Measurements from ENCODE around the gene SH3TC1.

DNA sequence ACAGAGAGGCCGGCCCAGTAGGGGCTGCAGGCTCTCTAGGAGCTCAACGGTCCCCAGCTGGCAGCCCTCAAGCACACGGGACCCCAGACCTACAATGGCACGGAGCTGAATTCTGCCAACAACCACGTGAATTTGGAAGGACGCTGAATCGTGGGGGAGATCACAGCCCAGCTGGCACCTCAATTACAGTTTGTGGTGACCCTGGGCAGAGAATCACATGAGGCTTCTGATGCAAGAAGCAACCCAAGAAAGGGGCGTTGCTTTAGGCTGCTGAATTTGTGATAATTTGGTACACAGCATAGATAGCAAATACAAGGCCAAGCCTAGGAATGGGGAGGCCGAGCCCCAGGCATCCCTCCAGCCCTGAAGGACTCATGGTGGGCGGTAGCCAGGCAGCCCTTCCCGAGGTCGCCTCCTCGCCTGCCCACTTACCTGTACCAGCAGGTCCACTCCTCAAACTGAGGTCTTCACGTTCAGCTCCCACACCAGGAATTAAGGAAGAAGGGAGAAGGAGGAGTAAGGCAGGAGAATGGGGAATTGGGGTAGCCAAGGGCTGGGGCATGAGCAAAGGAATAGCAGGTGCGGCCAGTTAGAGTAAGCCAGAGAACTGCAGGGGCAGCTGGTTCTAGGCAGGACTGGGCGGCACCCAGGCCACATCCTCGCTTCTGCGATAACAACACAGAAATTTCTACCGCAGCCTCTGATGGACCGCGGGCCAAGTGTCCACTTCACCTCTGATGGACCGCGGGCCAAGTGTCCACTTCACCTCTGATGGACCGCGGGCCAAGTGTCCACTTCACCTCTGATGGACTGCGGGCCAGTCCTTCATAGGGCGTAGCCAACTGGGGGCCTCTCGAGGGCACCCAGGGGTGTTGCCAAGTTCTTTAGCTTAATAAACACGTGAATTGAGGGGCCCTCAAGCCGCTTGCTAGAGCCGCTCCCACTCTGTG, 47.1 kb downstream of the SH3TC1 start:
- TF ChIP-seq MAZ (IDR thresholded peaks at IDR 0.05; ENCODE audit: borderline replicate concordance, low read depth, low read length) (no peak), CEBPB (IDR thresholded peaks at IDR 0.05) (no peak), POLR2A (IDR thresholded peaks at IDR 0.05; ENCODE audit: low read length) (no peak), ESRRA (IDR thresholded peaks at IDR 0.05; ENCODE audit: borderline replicate concordance, low read length) (no peak), GATA3 (IDR thresholded peaks at IDR 0.05; ENCODE audit: borderline replicate concordance) (no peak), MYC (IDR thresholded peaks at IDR 0.05; ENCODE audit: borderline replicate concordance, low read length) (no peak)
- TF ChIP-seq, protein P1, sequence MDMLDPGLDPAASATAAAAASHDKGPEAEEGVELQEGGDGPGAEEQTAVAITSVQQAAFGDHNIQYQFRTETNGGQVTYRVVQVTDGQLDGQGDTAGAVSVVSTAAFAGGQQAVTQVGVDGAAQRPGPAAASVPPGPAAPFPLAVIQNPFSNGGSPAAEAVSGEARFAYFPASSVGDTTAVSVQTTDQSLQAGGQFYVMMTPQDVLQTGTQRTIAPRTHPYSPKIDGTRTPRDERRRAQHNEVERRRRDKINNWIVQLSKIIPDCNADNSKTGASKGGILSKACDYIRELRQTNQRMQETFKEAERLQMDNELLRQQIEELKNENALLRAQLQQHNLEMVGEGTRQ (IDR thresholded peaks at IDR 0.05) = no peak
- TF ChIP-seq, protein P2, sequence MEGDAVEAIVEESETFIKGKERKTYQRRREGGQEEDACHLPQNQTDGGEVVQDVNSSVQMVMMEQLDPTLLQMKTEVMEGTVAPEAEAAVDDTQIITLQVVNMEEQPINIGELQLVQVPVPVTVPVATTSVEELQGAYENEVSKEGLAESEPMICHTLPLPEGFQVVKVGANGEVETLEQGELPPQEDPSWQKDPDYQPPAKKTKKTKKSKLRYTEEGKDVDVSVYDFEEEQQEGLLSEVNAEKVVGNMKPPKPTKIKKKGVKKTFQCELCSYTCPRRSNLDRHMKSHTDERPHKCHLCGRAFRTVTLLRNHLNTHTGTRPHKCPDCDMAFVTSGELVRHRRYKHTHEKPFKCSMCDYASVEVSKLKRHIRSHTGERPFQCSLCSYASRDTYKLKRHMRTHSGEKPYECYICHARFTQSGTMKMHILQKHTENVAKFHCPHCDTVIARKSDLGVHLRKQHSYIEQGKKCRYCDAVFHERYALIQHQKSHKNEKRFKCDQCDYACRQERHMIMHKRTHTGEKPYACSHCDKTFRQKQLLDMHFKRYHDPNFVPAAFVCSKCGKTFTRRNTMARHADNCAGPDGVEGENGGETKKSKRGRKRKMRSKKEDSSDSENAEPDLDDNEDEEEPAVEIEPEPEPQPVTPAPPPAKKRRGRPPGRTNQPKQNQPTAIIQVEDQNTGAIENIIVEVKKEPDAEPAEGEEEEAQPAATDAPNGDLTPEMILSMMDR (IDR thresholded peaks at IDR 0.05) = no peak
